GM12878 (cell line): ENCODE data around the gene OSBPL2. TPM values are rescaled to one million over a fixed set of nuclear protein-coding genes. Genes with fewer than 3 reads are reported as not detected.

Source experiments
- ATAC-seq: fragments of 200-7000 bp; cut with Tn5 transposase; 3 replicates; pipeline ENCODE4 v1.9.1; 2020; ENCODE audit warnings: mild to moderate bottlenecking, moderate library complexity
- BruUV-seq: library from RNA; stranded (reverse); fragments of 400-500 nt; replicated peaks from 2 replicates; lab custom pipeline; 2021; lab: Mats Ljungman, UMichigan
- CTCF ChIA-PET: fragments of 300-600 bp; sonication (Branson Sonifier 250); formaldehyde crosslinking; extraction: SDS; loops from one replicate; lab custom pipeline; 2021; ENCODE audit warnings: inconsistent platforms; lab: Yijun Ruan, JAX
- POLR2A ChIA-PET: fragments of 350-600 bp; formaldehyde crosslinking; extraction: SDS; loops from one replicate; lab custom pipeline; 2021; ENCODE audit warnings: inconsistent platforms; lab: Charles Lee
- RAD21 ChIA-PET: fragments of 300-600 bp; sonication (Branson Sonifier 250); formaldehyde crosslinking; loops from one replicate; lab custom pipeline; 2023; ENCODE audit warnings: antibody characterized with exemption; ENCODE audit not compliant: unreplicated experiment; lab: Charles Lee
- SMC1A ChIA-PET: fragments of 300-600 bp; sonication (Branson Sonifier 250); formaldehyde crosslinking; loops from one replicate; lab custom pipeline; 2023; ENCODE audit not compliant: unreplicated experiment, uncharacterized antibody; lab: Charles Lee
- DNase-seq: peaks from one replicate; pipeline ENCODE4 v3.0.0-alpha.2; 2011; ENCODE audit warnings: low read depth, low spot score
- FAIRE-seq: peaks from 3 replicates; lab custom pipeline; 2011; peaks lifted over from hg19 to GRCh38; lab: Jason Lieb, UNC
- H2AFZ ChIP-seq: 2 replicates; pipeline ENCODE4 v1.6.0; 2011; ENCODE audit warnings: low read depth, low read length, control low read depth; ENCODE audit not compliant: control insufficient read depth
- H3K27ac ChIP-seq: 2 replicates; pipeline ENCODE4 v1.5.1; 2011; ENCODE audit warnings: control low read depth; ENCODE audit not compliant: control insufficient read depth, insufficient read depth
- H3K27me3 ChIP-seq, 2 experiments: replicated peaks in 1 of 2; 2 replicates each; pipeline versions ENCODE4 v1.6.0 to v1.6.1; 2011; ENCODE audit warnings: low read length in 1 of 2; ENCODE audit not compliant: control insufficient read depth in 2 of 2, insufficient read depth in 2 of 2
- H3K36me3 ChIP-seq, 2 experiments: 2 replicates each; pipeline ENCODE4 v1.5.1; 2011; ENCODE audit warnings: low read length in 1 of 2; ENCODE audit not compliant: control insufficient read depth in 2 of 2, insufficient read depth in 2 of 2
- H3K4me1 ChIP-seq: 2 replicates; pipeline ENCODE4 v1.6.1; 2011; ENCODE audit warnings: mild to moderate bottlenecking, low read length, moderate library complexity, mixed read lengths; ENCODE audit not compliant: control insufficient read depth, insufficient read depth
- H3K4me2 ChIP-seq: 2 replicates; pipeline ENCODE4 v1.6.0; 2011; ENCODE audit warnings: control low read depth; ENCODE audit not compliant: control insufficient read depth, insufficient read depth
- H3K4me3 ChIP-seq: fragments of 200-600 bp; sonication (generic); 2 replicates; pipeline ENCODE4 v1.5.1; 2016
- H3K79me2 ChIP-seq: 2 replicates; pipeline ENCODE4 v1.6.0; 2011; ENCODE audit warnings: low read length; ENCODE audit not compliant: control insufficient read depth, insufficient read depth
- H3K9ac ChIP-seq: 2 replicates; pipeline ENCODE4 v1.8.0; 2011; ENCODE audit warnings: low read length, control low read depth, mixed read lengths; ENCODE audit not compliant: control insufficient read depth, insufficient read depth
- H3K9me3 ChIP-seq: replicated peaks from 3 replicates; pipeline ENCODE4 v1.5.1; 2011; ENCODE audit warnings: mild to moderate bottlenecking, low read length; ENCODE audit not compliant: control insufficient read depth, insufficient read depth
- H4K20me1 ChIP-seq: 2 replicates; pipeline ENCODE4 v1.6.0; 2011; ENCODE audit not compliant: control insufficient read depth, insufficient read depth
- CEBPZ ChIP-seq: fragments of 150-350 bp; IDR thresholded peaks from 2 replicates; pipeline ENCODE4 v1.6.1; 2016; ENCODE audit warnings: low read depth, low read length
- E2F8 ChIP-seq: fragments of 450-650 bp; IDR thresholded peaks from 2 replicates; pipeline ENCODE4 v1.6.1; 2018; ENCODE audit warnings: mild to moderate bottlenecking, low read depth, moderate library complexity; ENCODE audit not compliant: partially characterized antibody
- MXI1 ChIP-seq: fragments of 150-350 bp; IDR thresholded peaks from 2 replicates; pipeline ENCODE4 v1.6.1; 2011; ENCODE audit warnings: low read depth, mild to moderate bottlenecking, inconsistent platforms, low read length, improper control_type of control experiment
- NBN ChIP-seq: fragments of 450-650 bp; IDR thresholded peaks from 2 replicates; pipeline ENCODE4 v1.6.1; 2016
- SREBF1 ChIP-seq: IDR thresholded peaks from 2 replicates; pipeline ENCODE4 v1.6.1; 2012; ENCODE audit warnings: mild to moderate bottlenecking, low read length
- TCF3 ChIP-seq: IDR thresholded peaks from 2 replicates; pipeline ENCODE4 v1.6.1; 2012; ENCODE audit warnings: low read depth, mild to moderate bottlenecking, low read length, borderline replicate concordance; ENCODE audit not compliant: insufficient read depth
- ZNF207 ChIP-seq: fragments of 450-650 bp; IDR thresholded peaks from 2 replicates; pipeline ENCODE4 v1.6.1; 2014; ENCODE audit warnings: antibody characterized with exemption, mild to moderate bottlenecking, borderline replicate concordance
- WGBS: methylation state at CpG from one replicate; pipeline ENCODE4 v1.1.6; 2016; ENCODE audit warnings: low lambda C conversion rate; ENCODE audit not compliant: insufficient replicate concordance, insufficient coverage; ENCODE audit errors: missing lambda C conversion rate; 5-methylcytosine and 5-hydroxymethylcytosine counted together
- in situ Hi-C: fragments of 300-500 bp; cut with MboI; formaldehyde crosslinking; loops from 9 replicates; pipeline ENCODE4 v1.14.3; 2018; ENCODE audit warnings: mixed read lengths
- intact Hi-C: fragments of 100-400 bp; cut with micrococcal nuclease; formaldehyde crosslinking; loops from one replicate; pipeline ENCODE4 v1.14.2; 2022; ENCODE audit not compliant: unreplicated experiment
- polyA plus RNA-seq, 11 experiments: library from polyadenylated mRNA; depleted of rRNA in 4 of 11; unstranded in 6 of 11; stranded (reverse) in 5 of 11; fragments of >200 nt; fragmentation: Nextera tagmentation in 4 of 11; fragmentation: Illumina TruSeq in 1 of 11; extraction: Ambion mirVana in 4 of 11; extraction: Trizol in 1 of 11; gene quantifications; 1 replicate in 1 of 11; 2 replicates in 10 of 11; pipeline versions ENCODE4 v1.2.1 to v1.2.3, GENCODE V29; 2011 to 2016; ENCODE audit warnings: inconsistent platforms in 2 of 11, missing spikeins in 2 of 11, low read depth in 1 of 11
- total RNA-seq, 4 experiments: library from RNA; depleted of rRNA in 3 of 4; stranded (reverse); fragments of >200 nt in 3 of 4; fragmentation: Illumina TruSeq in 1 of 4; extraction: Trizol in 1 of 4; gene quantifications; 2 replicates each; pipeline versions ENCODE4 v1.2.1 to v1.2.3, GENCODE V29; 2013 to 2021

The OSBPL2 gene
- total and polyA plus RNA-seq, 10 of the 15 experiments (the other 5 are each of a cell fraction or from before 2014, with no cell fraction given) = 2.8 to 22.3 (median 14.7) TPM

GRCh38 chr20:62323980-62324906, 85.9 kb downstream of the OSBPL2 start:
- FAIRE-seq (no peak), DNase-seq (no peak), ATAC-seq (no peak)
- ChIA-PET RAD21 (no interaction called here), CTCF (no interaction called here), POLR2A (no interaction called here), SMC1A (no interaction called here)
- Histone ChIP-seq H3K4me2 (no peak overlapping the region), H3K27me3 (no peaks in the 10 kb centered on the region), H4K20me1 (no peaks in the 10 kb centered on the region), H2AFZ (no peak overlapping the region), H3K27ac (no peak overlapping the region), H3K79me2 (no peaks in the 10 kb centered on the region), H3K9me3 (no peaks in the 10 kb centered on the region), H3K4me3 (no peak overlapping the region), H3K9ac (no peak overlapping the region), H3K36me3 (no peaks in the 10 kb centered on the region), H3K4me1 (no peaks in the 10 kb centered on the region)
- WGBS = 73% methylated on average over 25 of the region's 25 CpGs
- BruUV-seq = no TSS peak
- no peak for TF ChIP-seq TCF3
- TF ChIP-seq MXI1 = no peak
- intact Hi-C loops (no loop called here), in situ Hi-C loops (no loop called here)

GRCh38 chr20:62325172-62325905, 87.0 kb downstream of the OSBPL2 start:
- no peak overlapping the region for H3K27ac ChIP-seq
- H4K20me1 ChIP-seq = no peaks in the 10 kb centered on the region
- no peak for FAIRE-seq
- no peaks in the 10 kb centered on the region for H3K9me3 ChIP-seq
- no peak overlapping the region for H2AFZ ChIP-seq
- intact Hi-C loops (no loop called here), in situ Hi-C loops (no loop called here)
- no peak for ATAC-seq
- H3K4me3 ChIP-seq = no peak overlapping the region
- POLR2A ChIA-PET = no interaction called here
- 92% methylated on average over 13 of the region's 14 CpGs for WGBS
- CTCF ChIA-PET = interaction anchor here (0.7 to 1.1 kb wide), 2 partner anchors 25 to 57 kb away, joined by 3 read pairs; no protein-coding TSS in a partner anchor
- DNase-seq = no peak
- H3K36me3 ChIP-seq = no peaks in the 10 kb centered on the region
- no peaks in the 10 kb centered on the region for H3K4me1 ChIP-seq
- SMC1A ChIA-PET = interaction anchor here (0.7 kb wide), 1 partner anchor 30 kb away, joined by 3 read pairs; no protein-coding TSS in a partner anchor
- H3K4me2 ChIP-seq = no peak overlapping the region
- BruUV-seq = no TSS peak
- H3K27me3 ChIP-seq = no peaks in the 10 kb centered on the region
- H3K79me2 ChIP-seq = no peaks in the 10 kb centered on the region
- H3K9ac ChIP-seq = no peak overlapping the region
- RAD21 ChIA-PET = no interaction called here
- TF ChIP-seq NBN = no peak
- TF ChIP-seq SREBF1 = no peak
- no peak for TF ChIP-seq CEBPZ
- TF ChIP-seq ZNF207 = no peak
- no peak for TF ChIP-seq E2F8
